GM18519 (cell line): Measurements from ENCODE around the gene SYT17.

Experiments used
- ATAC-seq: cut with Tn5 transposase; IDR thresholded peaks from one replicate; pipeline ENCODE4 v1.9.1; 2021; ENCODE audit warnings: mild to moderate bottlenecking, moderate library complexity; ENCODE audit not compliant: unreplicated experiment, low FRiP score

Gene SYT17, protein sequence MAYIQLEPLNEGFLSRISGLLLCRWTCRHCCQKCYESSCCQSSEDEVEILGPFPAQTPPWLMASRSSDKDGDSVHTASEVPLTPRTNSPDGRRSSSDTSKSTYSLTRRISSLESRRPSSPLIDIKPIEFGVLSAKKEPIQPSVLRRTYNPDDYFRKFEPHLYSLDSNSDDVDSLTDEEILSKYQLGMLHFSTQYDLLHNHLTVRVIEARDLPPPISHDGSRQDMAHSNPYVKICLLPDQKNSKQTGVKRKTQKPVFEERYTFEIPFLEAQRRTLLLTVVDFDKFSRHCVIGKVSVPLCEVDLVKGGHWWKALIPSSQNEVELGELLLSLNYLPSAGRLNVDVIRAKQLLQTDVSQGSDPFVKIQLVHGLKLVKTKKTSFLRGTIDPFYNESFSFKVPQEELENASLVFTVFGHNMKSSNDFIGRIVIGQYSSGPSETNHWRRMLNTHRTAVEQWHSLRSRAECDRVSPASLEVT

GRCh38 chr16:19167710-19168370 is at the start of gene SYT17:
SYT17 (plus strand) TSS chr16:19168240; CDS start chr16:19168647, 407 bp downstream.
- ATAC-seq, result peak; percentile 49

DNA sequence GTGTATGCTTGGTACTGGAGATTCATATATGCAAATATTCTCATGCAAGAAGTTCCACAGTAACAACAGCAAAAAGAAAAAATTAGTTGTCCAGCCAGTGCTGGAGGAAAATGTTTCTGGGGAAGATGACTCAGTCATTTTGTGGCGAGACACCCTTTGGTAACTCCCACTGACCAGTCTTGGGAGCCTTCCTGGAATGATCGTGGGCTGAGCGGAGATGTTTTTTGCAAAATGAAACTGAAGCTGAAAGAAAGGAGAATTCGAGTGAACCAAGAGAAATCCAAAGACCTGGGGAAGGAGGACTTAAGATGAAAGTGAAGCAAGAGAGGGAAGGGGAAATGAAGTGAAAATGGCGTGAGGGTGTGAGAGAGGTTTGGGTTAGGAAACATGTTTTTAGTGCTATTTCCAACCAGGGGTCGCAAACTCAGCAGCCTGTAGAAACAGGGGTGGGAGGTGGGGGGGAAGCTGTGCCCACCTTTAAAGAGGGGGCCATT is 49.1 kb upstream of the SYT17 start:
- no peak for ATAC-seq

DNA sequence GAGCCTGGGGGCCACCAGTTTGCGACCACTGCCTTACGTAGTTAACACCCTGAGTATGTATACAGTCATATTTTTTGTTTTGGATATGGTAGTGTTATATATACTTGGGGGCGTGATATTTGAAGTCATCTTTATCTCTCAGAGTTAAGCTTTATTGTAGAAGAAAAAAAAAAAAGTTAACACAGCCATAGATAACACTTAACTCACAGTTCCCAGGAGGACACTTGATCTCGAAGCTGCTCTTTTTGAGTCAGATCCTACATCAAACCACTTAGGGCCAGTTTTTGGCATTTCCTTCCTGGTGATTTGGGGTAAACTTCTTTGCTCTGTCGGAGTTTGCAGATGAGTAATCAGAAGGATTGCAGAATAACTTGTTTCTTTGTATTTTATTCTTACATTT is 48.5 kb upstream of the SYT17 start:
- no peak for ATAC-seq

DNA sequence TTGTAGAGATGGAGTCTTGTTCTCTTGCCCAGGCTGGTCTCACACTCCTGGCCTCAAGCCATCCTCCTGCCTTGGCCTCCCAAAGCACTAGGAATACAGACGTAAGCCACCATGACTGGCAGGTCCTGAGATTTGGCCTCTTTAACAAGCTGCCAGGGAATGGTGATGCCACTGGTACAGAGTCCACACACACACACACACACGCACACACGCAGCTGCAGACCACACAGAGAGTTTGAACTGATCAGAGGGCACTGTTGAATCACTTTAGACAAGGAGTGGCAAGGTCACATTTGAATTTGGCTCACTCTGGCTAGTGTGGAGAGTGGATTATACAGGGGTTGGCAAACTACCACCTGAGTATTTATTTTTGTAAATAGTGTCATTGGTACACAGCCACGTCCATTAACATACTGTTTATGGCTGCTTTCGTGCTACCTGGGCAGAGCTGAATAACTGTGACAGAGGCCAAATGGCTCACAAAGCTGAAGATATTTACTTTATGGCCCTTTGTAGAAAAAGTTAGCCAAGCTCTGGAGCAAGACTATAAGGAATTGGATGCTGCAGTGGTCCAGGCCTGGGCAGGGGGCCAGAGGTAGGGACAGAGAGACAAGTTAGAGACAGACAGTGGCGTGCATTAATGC is 44.4 kb upstream of the SYT17 start:
- no peak for ATAC-seq

DNA sequence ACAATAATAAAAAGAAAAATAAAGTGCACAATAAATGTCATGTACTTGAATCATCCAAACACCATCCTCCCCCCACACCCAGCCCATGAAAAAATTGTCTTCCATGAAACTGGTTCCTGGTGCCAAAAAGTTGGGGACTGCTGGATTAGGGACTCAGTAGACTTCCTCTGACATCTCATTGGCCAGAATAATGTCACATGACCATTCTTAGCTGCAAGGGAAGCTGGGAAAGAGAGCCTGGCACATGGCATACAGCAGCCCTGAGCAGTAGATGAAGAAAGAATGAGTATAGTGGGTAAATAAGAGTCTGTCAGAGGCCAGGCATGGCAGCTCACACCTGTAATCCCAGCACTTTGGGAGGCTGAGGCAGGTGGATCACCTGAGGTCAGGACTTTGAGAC is 41.7 kb upstream of the SYT17 start:
- no peak for ATAC-seq

DNA sequence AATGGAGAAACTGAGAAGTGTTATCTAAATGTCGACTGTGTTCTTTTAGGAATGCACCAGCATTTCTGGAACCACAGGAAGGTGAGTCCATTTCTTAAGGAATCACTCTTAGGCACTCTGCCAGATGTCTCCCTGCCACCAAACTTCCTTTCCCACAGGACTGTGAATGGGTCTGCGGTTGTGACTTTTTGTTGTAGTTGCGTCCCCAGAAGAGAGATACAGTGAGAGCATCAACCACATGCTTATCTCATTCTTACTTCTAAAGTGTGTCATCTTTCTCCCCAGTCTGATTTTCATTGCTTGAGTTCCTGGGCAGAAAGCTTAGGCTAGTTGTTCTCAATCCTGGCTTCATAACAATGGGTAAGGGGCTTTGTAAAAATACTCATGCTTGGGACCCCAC is 40.8 kb upstream of the SYT17 start:
- ATAC-seq, result no peak

DNA sequence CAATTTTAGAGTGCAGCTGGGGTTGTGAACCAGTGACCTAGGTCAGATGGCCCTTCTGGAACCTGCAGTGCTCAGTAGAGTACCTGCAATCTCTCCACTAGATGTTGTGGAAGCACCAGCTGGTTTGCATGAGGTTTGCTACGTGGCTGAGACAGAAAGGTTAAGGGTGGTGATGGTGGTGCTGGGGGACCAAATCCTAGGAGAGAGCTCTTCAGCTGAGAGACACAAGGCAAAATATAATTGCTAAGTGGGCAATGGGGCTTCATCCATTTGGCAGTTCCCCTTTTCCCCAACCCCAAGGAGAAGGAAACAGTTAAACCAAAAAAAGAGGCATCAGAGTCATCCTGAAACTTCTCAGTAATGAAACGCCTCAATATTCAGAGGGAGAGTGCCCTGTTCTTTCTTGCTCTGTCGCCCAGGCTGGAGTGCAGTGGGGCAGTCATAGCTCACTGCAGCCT is 40.3 kb upstream of the SYT17 start:
- no peak for ATAC-seq

GRCh38 chr16:19128454-19129200 is 39.4 kb upstream of the SYT17 start:
- ATAC-seq, result no peak

GRCh38 chr16:19130385-19130784 is 37.7 kb upstream of the SYT17 start:
- no peak for ATAC-seq

- ATAC-seq, result no peak
Measured at GRCh38 chr16:19130852-19131824, 36.9 kb upstream of the SYT17 start.

DNA sequence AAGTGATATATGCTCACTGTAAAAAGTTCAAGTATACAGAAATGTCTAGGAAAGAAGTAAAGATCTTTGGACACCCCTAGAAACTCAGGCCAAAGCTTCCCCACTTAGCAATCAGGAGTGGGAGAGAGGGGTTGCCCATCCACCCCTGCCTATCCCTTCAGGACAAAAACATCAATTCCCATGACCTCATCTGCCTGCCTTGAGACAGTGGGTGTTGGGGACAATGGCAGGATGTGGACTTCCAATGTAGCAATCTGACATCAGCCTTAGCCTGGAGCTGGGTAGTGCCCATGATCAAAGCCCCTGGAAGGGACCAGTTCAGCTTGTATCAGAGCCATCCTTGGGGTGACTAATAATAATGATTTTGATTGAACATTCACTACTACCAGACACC is 36.2 kb upstream of the SYT17 start:
- ATAC-seq, result no peak

- ATAC-seq, result no peak
Measured at GRCh38 chr16:19132255-19132654, 35.8 kb upstream of the SYT17 start.

DNA sequence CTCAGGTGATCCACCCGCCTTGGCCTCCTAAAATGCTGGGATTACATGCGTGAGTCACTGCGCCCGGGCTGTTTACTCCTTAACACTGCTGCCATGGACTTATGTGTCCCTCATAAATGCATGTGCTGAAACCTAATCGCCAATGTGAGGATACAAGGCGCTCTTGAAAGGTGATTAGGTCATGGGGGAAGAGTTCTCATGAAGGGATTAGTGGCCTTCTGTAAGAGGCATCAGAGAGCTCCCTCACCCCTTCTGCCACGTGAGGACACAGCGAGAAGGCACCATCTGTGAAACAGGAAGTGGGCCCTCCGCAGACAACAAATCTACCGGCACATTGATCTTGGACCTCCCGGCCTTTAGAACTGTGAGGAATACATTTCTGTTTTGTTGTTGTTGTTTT is 35.1 kb upstream of the SYT17 start:
- no peak for ATAC-seq

GRCh38 chr16:19133600-19133999 is 34.4 kb upstream of the SYT17 start:
- no peak for ATAC-seq

- no peak for ATAC-seq
Measured at GRCh38 chr16:19135201-19135842, 32.7 kb upstream of the SYT17 start.

- ATAC-seq, result no peak
Measured at GRCh38 chr16:19135896-19136438, 32.1 kb upstream of the SYT17 start.

- no peak for ATAC-seq
Measured at GRCh38 chr16:19136549-19137196, 31.4 kb upstream of the SYT17 start.
